H9 (cell line): ENCODE results near the gene STH. TPM values are rescaled to one million over a fixed set of nuclear protein-coding genes. Genes with fewer than 3 reads are reported as not detected.

ENCODE experiments used
- DNase-seq: peaks from one replicate; pipeline ENCODE4 v3.0.0-alpha.2; 2017
- H2AFZ ChIP-seq: one replicate; pipeline ENCODE4 v1.6.1; 2013; ENCODE audit warnings: mild to moderate bottlenecking, low read length, control low read depth, moderate library complexity
- H2AK5ac ChIP-seq: 2 replicates; pipeline ENCODE4 v1.6.1; 2013; ENCODE audit warnings: low read length, control low read depth, mixed read lengths; ENCODE audit not compliant: insufficient read length
- H2BK120ac ChIP-seq: one replicate; pipeline ENCODE4 v1.6.1; 2013; ENCODE audit warnings: low read depth, mild to moderate bottlenecking, low read length, control low read depth, inconsistent platforms; ENCODE audit not compliant: poor library complexity, severe bottlenecking
- H2BK12ac ChIP-seq: 2 replicates; pipeline ENCODE4 v1.6.1; 2013; ENCODE audit warnings: low read length, control low read depth, mixed read lengths, low read depth; ENCODE audit not compliant: insufficient read length
- H2BK15ac ChIP-seq: 2 replicates; pipeline ENCODE4 v1.6.1; 2013; ENCODE audit warnings: low read depth, low read length, control low read depth
- H2BK20ac ChIP-seq: one replicate; pipeline ENCODE4 v1.6.1; 2013; ENCODE audit warnings: low read depth, mild to moderate bottlenecking, low read length, control low read depth, inconsistent platforms; ENCODE audit not compliant: poor library complexity, severe bottlenecking
- H2BK5ac ChIP-seq: 2 replicates; pipeline ENCODE4 v1.6.1; 2013; ENCODE audit warnings: low read length, control low read depth, mixed read lengths; ENCODE audit not compliant: insufficient read length
- H3K14ac ChIP-seq: 2 replicates; pipeline ENCODE4 v1.6.1; 2013; ENCODE audit warnings: low read length, control low read depth; ENCODE audit not compliant: insufficient read depth
- H3K18ac ChIP-seq: 2 replicates; pipeline ENCODE4 v1.6.1; 2013; ENCODE audit warnings: low read depth, mild to moderate bottlenecking, mixed read lengths, low read length, control low read depth; ENCODE audit not compliant: insufficient read length
- H3K23ac ChIP-seq: 2 replicates; pipeline ENCODE4 v1.6.1; 2013; ENCODE audit warnings: low read length, control low read depth, mixed read lengths, low read depth; ENCODE audit not compliant: insufficient read length
- H3K23me2 ChIP-seq: 2 replicates; pipeline ENCODE4 v1.6.1; 2013; ENCODE audit warnings: low read depth, mild to moderate bottlenecking, mixed read lengths, low read length, control low read depth; ENCODE audit not compliant: insufficient read length, poor library complexity, severe bottlenecking
- H3K27ac ChIP-seq: 2 replicates; pipeline ENCODE4 v1.5.1; 2013; ENCODE audit warnings: low read length, control low read depth, mixed read lengths, low read depth; ENCODE audit not compliant: insufficient read length
- H3K27me3 ChIP-seq: 2 replicates; pipeline ENCODE4 v1.6.1; 2013; ENCODE audit warnings: low read length, control low read depth, inconsistent platforms; ENCODE audit not compliant: insufficient read depth
- H3K4ac ChIP-seq: 2 replicates; pipeline ENCODE4 v1.6.1; 2013; ENCODE audit warnings: low read depth, mild to moderate bottlenecking, control low read depth, inconsistent platforms, low read length, moderate library complexity
- H3K4me1 ChIP-seq: 2 replicates; pipeline ENCODE4 v1.6.1; 2013; ENCODE audit warnings: low read length, control low read depth, inconsistent platforms; ENCODE audit not compliant: insufficient read depth
- H3K4me2 ChIP-seq: 2 replicates; pipeline ENCODE4 v1.6.1; 2013; ENCODE audit warnings: low read length, control low read depth, mixed read lengths; ENCODE audit not compliant: insufficient read length, insufficient read depth
- H3K56ac ChIP-seq: 2 replicates; pipeline ENCODE4 v1.6.1; 2013; ENCODE audit warnings: low read depth, mild to moderate bottlenecking, mixed read lengths, low read length, control low read depth; ENCODE audit not compliant: insufficient read length
- H3K79me1 ChIP-seq: 2 replicates; pipeline ENCODE4 v1.6.1; 2013; ENCODE audit warnings: low read depth, mild to moderate bottlenecking, moderate library complexity, low read length, control low read depth, inconsistent platforms; ENCODE audit not compliant: insufficient read depth, poor library complexity, severe bottlenecking
- H3K79me2 ChIP-seq: 2 replicates; pipeline ENCODE4 v1.6.1; 2013; ENCODE audit warnings: low read length, control low read depth, inconsistent platforms; ENCODE audit not compliant: insufficient read depth
- H3K9ac ChIP-seq: 2 replicates; pipeline ENCODE4 v1.6.1; 2013; ENCODE audit warnings: low read length, control low read depth, mixed read lengths; ENCODE audit not compliant: insufficient read length; ENCODE audit errors: extremely low read depth
- H3K9me3 ChIP-seq: one replicate; pipeline ENCODE4 v1.6.1; 2013; ENCODE audit warnings: low read depth, low read length, inconsistent platforms; ENCODE audit not compliant: control insufficient read depth
- H3T11ph ChIP-seq: one replicate; pipeline ENCODE4 v1.6.1; 2013; ENCODE audit warnings: mild to moderate bottlenecking, low read length, control low read depth, inconsistent platforms
- H4K20me1 ChIP-seq: one replicate; pipeline ENCODE4 v1.6.1; 2013; ENCODE audit not compliant: control insufficient read depth, insufficient read length, insufficient read depth
- H4K5ac ChIP-seq: 2 replicates; pipeline ENCODE4 v1.6.1; 2013; ENCODE audit warnings: low read depth, mild to moderate bottlenecking, mixed read lengths, low read length, control low read depth; ENCODE audit not compliant: insufficient read length
- H4K8ac ChIP-seq: replicated peaks from 2 replicates; pipeline ENCODE4 v1.6.1; 2013; ENCODE audit warnings: low read length, control low read depth, mixed read lengths, low read depth; ENCODE audit not compliant: insufficient read length
- H4K91ac ChIP-seq: 2 replicates; pipeline ENCODE4 v1.6.1; 2013; ENCODE audit warnings: low read depth, mild to moderate bottlenecking, moderate library complexity, mixed read lengths, low read length, control low read depth; ENCODE audit not compliant: insufficient read length
- H3K27ac Mint-ChIP-seq, 3 experiments: 2 replicates in 2 of 3; 3 replicates in 1 of 3; pipeline ENCODE4 v1.8.0; 2020 to 2021; ENCODE audit warnings: mixed read lengths in 3 of 3, mild to moderate bottlenecking in 1 of 3, moderate library complexity in 1 of 3
- H3K27me3 Mint-ChIP-seq: 2 replicates; pipeline ENCODE4 v1.8.0; 2021; ENCODE audit warnings: low read depth, mild to moderate bottlenecking, moderate library complexity, mixed read lengths
- H3K36me3 Mint-ChIP-seq, 3 experiments: 2 replicates in 2 of 3; 3 replicates in 1 of 3; pipeline ENCODE4 v1.8.0; 2020 to 2021; ENCODE audit warnings: low read depth in 3 of 3, mixed read lengths in 3 of 3; ENCODE audit not compliant: insufficient read depth in 1 of 3
- H3K4me1 Mint-ChIP-seq, 2 experiments: 2 replicates each; pipeline ENCODE4 v1.8.0; 2020; ENCODE audit warnings: mixed read lengths in 2 of 2
- H3K4me3 Mint-ChIP-seq, 2 experiments: 2 replicates in 1 of 2; 3 replicates in 1 of 2; pipeline ENCODE4 v1.8.0; 2020 to 2021; ENCODE audit warnings: mild to moderate bottlenecking in 2 of 2, mixed read lengths in 2 of 2, moderate library complexity in 1 of 2
- H3K9me3 Mint-ChIP-seq, 2 experiments: 2 replicates in 1 of 2; 3 replicates in 1 of 2; pipeline ENCODE4 v1.8.0; 2020; ENCODE audit warnings: mild to moderate bottlenecking in 2 of 2, mixed read lengths in 2 of 2, moderate library complexity in 1 of 2
- CTCF ChIP-seq: fragments of 200-600 bp; sonication (generic); conservative IDR thresholded peaks from 3 replicates; pipeline ENCODE4 v1.8.0; 2021; ENCODE audit warnings: antibody characterized with exemption, mild to moderate bottlenecking
- WGBS: extraction: QIAGEN DNeasy Blood & Tissue Kit; methylation state at CpG from one replicate; pipeline ENCODE4 v1.1.7; 2013; ENCODE audit warnings: missing lambda C conversion rate, low lambda C conversion rate, mixed read lengths; ENCODE audit not compliant: insufficient read length; ENCODE audit errors: extremely low coverage; 5-methylcytosine and 5-hydroxymethylcytosine counted together
- total RNA-seq: library from RNA; stranded (reverse); gene quantifications from 2 replicates; pipeline ENCODE4 v1.2.1, GENCODE V29; 2021

STH gene
- total RNA-seq, 1 experiment from 2014 or later, result not detected

GRCh38 chr17:45954914-45955313 lies 44.1 kb upstream of the STH start:
- Histone ChIP-seq H4K5ac (no peak overlapping the region), H2AFZ (no peak overlapping the region), H3K23ac (no peak overlapping the region), H3K4me2 (no peak overlapping the region), H3K79me2 (no peaks in the 10 kb centered on the region), H2AK5ac (no peak overlapping the region), H4K20me1 (no peaks in the 10 kb centered on the region), H2BK15ac (no peak overlapping the region), H3K27me3 (no peaks in the 10 kb centered on the region), H2BK120ac (no peak overlapping the region), H3K9ac (no peak overlapping the region), H2BK12ac (no peak overlapping the region), H4K8ac (no peak overlapping the region), H3K18ac (no peak overlapping the region), H3K79me1 (no peaks in the 10 kb centered on the region), H2BK20ac (no peak overlapping the region), H3K9me3 (no peaks in the 10 kb centered on the region), H3K23me2 (no peaks in the 10 kb centered on the region), H3K27ac (no peak overlapping the region), H3K4me1 (no peaks in the 10 kb centered on the region), H3K14ac (no peak overlapping the region), H3K4ac (no peak overlapping the region), H2BK5ac (no peak overlapping the region), H3K56ac (no peak overlapping the region), H4K91ac (no peak overlapping the region), H3T11ph (no peak overlapping the region)
- Mint-ChIP-seq H3K4me3 (no peak overlapping the region), H3K27ac (no peak overlapping the region), H3K9me3 (no peaks in the 10 kb centered on the region), H3K27me3 (peaks cover 24% of the 10 kb centered on the region), H3K4me1 (peaks cover 17 to 21% of the 10 kb centered on the region in 2 experiments), H3K36me3 (no peaks in the 10 kb centered on the region)
- no CpG with 5 or more reads among the region's 11 CpGs for WGBS
- DNase-seq, result no peak
- no peak for TF ChIP-seq CTCF
